Activated T-cell treated with anti-CD3 and anti-CD28 coated beads, Interleukin-2, amount 50 U/mL, for 24 hours (primary cell): ENCODE measurements around the gene WBP1.

Experiments
- DNase-seq: peaks from one replicate; pipeline ENCODE4 v3.0.0-alpha.2; 2020
- H3K27ac Mint-ChIP-seq: 2 replicates; pipeline ENCODE4 v1.8.0; 2020; ENCODE audit warnings: mild to moderate bottlenecking, mixed read lengths
- H3K27me3 Mint-ChIP-seq: 2 replicates; pipeline ENCODE4 v1.8.0; 2020; ENCODE audit warnings: mixed read lengths
- H3K36me3 Mint-ChIP-seq: 2 replicates; pipeline ENCODE4 v1.8.0; 2020; ENCODE audit warnings: low read depth, mixed read lengths
- H3K4me1 Mint-ChIP-seq: 2 replicates; pipeline ENCODE4 v1.8.0; 2020; ENCODE audit warnings: low read depth, mixed read lengths
- H3K4me3 Mint-ChIP-seq: 2 replicates; pipeline ENCODE4 v1.8.0; 2020; ENCODE audit warnings: mild to moderate bottlenecking, moderate library complexity, mixed read lengths
- H3K9me3 Mint-ChIP-seq: 2 replicates; pipeline ENCODE4 v1.8.0; 2020; ENCODE audit warnings: mixed read lengths

WBP1 gene

GRCh38 chr2:74507145-74507925 is 49.1 kb downstream of the WBP1 start, which contains the start of gene PCGF1:
PCGF1 (minus strand) TSS chr2:74507695; CDS start chr2:74507668, 27 bp downstream.
- Mint-ChIP-seq H3K27me3 (peaks cover 55% of the 10 kb centered on the region), H3K4me1 (peaks cover 60% of the 10 kb centered on the region), H3K36me3 (peaks cover 35% of the 10 kb centered on the region), H3K9me3 (no peaks in the 10 kb centered on the region), H3K4me3 (peak within 1 kb of the TSS; percentile 93), H3K27ac (peak within 1 kb of the TSS; percentile 99)
- DNase-seq: peak; percentile 99

GRCh38 chr2:74507926-74508520 is 49.8 kb downstream of the WBP1 start:
- Mint-ChIP-seq H3K36me3 (peaks cover 35% of the 10 kb centered on the region), H3K27ac (peak overlapping the region; percentile 99), H3K27me3 (peaks cover 55% of the 10 kb centered on the region), H3K9me3 (no peaks in the 10 kb centered on the region), H3K4me3 (peak overlapping the region; percentile 93), H3K4me1 (peaks cover 53% of the 10 kb centered on the region)
- DNase-seq: no peak

GRCh38 chr2:74510272-74510671 is 52.0 kb downstream of the WBP1 start:
- no peaks in the 10 kb centered on the region for H3K9me3 Mint-ChIP-seq

More at GRCh38 chr2:74510272-74510671, 52.0 kb downstream of the WBP1 start:
- no peak overlapping the region for H3K27ac Mint-ChIP-seq
- H3K27me3 Mint-ChIP-seq: peaks cover 46% of the 10 kb centered on the region
- peaks cover 23% of the 10 kb centered on the region for H3K36me3 Mint-ChIP-seq
- no peak overlapping the region for H3K4me3 Mint-ChIP-seq
- H3K4me1 Mint-ChIP-seq: peaks cover 45% of the 10 kb centered on the region
- DNase-seq: no peak
